Thymus (tissue), 11 donors: Measurements from ENCODE around the gene LCP2. TPM values are rescaled to one million over a fixed set of nuclear protein-coding genes. Genes with fewer than 3 reads are reported as not detected.

Source experiments
- DNase-seq, 9 donors: peaks; one replicate each; pipeline ENCODE4 v3.0.0-alpha.2; 2013; ENCODE audit warnings: low spot score in 9 of 9, low read depth in 6 of 9, missing footprints in 1 of 9
- H3K27ac ChIP-seq, 2 donors: one replicate each; pipeline ENCODE4 v1.5.1; 2013; ENCODE audit warnings: control low read depth in 1 of 2, low read depth in 1 of 2, low read length in 1 of 2, mild to moderate bottlenecking in 1 of 2, moderate library complexity in 1 of 2
- H3K27me3 ChIP-seq, 2 donors: one replicate each; pipeline ENCODE4 v1.5.1; 2013; ENCODE audit warnings: low read length in 1 of 2; ENCODE audit not compliant: control insufficient read depth in 2 of 2, insufficient read depth in 1 of 2
- H3K36me3 ChIP-seq, 2 donors: one replicate each; pipeline ENCODE4 v1.5.1; 2013; ENCODE audit warnings: low read length in 1 of 2, mild to moderate bottlenecking in 1 of 2, moderate library complexity in 1 of 2; ENCODE audit not compliant: control insufficient read depth in 2 of 2, insufficient read depth in 2 of 2
- H3K4me1 ChIP-seq, 2 donors: one replicate each; pipeline ENCODE4 v1.5.1; 2013; ENCODE audit warnings: low read length in 2 of 2; ENCODE audit not compliant: control insufficient read depth in 2 of 2, insufficient read depth in 2 of 2
- H3K4me3 ChIP-seq, 2 donors: one replicate each; pipeline ENCODE4 v1.5.1; 2013; ENCODE audit warnings: low read length in 2 of 2, control low read depth in 1 of 2, mild to moderate bottlenecking in 1 of 2
- H3K9me3 ChIP-seq, 2 donors: one replicate each; pipeline ENCODE4 v1.5.1; 2013; ENCODE audit warnings: low read length in 1 of 2, mild to moderate bottlenecking in 1 of 2; ENCODE audit not compliant: control insufficient read depth in 2 of 2, insufficient read depth in 1 of 2
- WGBS: extraction: QIAGEN DNeasy Blood & Tissue Kit; methylation state at CpG from one replicate; pipeline ENCODE4 v1.1.7; 2013; 5-methylcytosine and 5-hydroxymethylcytosine counted together
- polyA plus RNA-seq: library from polyadenylated mRNA; stranded (reverse); fragments of 200-250 nt; gene quantifications from one replicate; pipeline ENCODE4 v1.2.3, GENCODE V29; 2013
- total RNA-seq: library from RNA; stranded (reverse); fragments of 120-200 nt; gene quantifications from one replicate; pipeline ENCODE4 v1.2.4, GENCODE V29; 2013
- donor health status: healthy.

The LCP2 gene
- total and polyA plus RNA-seq, 2 donors, result 73.7 to 131 TPM

- Histone ChIP-seq H3K27ac (peak overlapping the region; percentile 96 to 98), H3K27me3 (no peaks in the 10 kb centered on the region), H3K4me3 (peak overlapping the region; percentile 80 to 95), H3K9me3 (no peaks in the 10 kb centered on the region), H3K36me3 (peaks cover 23 to 36% of the 10 kb centered on the region in 2 donors), H3K4me1 (peaks cover 33 to 67% of the 10 kb centered on the region in 2 donors)
- WGBS, result 6% methylated on average over 13 of the region's 13 CpGs
- no peak for DNase-seq
Observed at GRCh38 chr5:170296036-170296934, 1.3 kb downstream of the LCP2 start.

- no peak for DNase-seq
- peak overlapping the region; percentile 80 to 95 for H3K4me3 ChIP-seq
- H3K27me3 ChIP-seq, result no peaks in the 10 kb centered on the region
- peaks cover 38 to 51% of the 10 kb centered on the region in 2 donors for H3K36me3 ChIP-seq
- H3K4me1 ChIP-seq, result peaks cover 31 to 64% of the 10 kb centered on the region in 2 donors
- no peaks in the 10 kb centered on the region for H3K9me3 ChIP-seq
- peak overlapping the region; percentile 96 to 98 for H3K27ac ChIP-seq
Observed at GRCh38 chr5:170294556-170294955, 3.0 kb downstream of the LCP2 start.

- Histone ChIP-seq H3K27ac (peak overlapping the region; percentile 56 to 96), H3K4me3 (peak overlapping the region; percentile 80 to 95), H3K4me1 (peaks cover 26 to 63% of the 10 kb centered on the region in 2 donors), H3K27me3 (no peaks in the 10 kb centered on the region), H3K36me3 (peaks cover 41 to 55% of the 10 kb centered on the region in 2 donors), H3K9me3 (no peaks in the 10 kb centered on the region)
- 69% methylated on average over 3 of the region's 3 CpGs for WGBS
- no peak for DNase-seq
Observed at GRCh38 chr5:170294057-170294456, 3.5 kb downstream of the LCP2 start.

- 17% methylated on average over 6 of the region's 6 CpGs for WGBS
- peak overlapping the region; percentile 80 to 95 for H3K4me3 ChIP-seq
- H3K4me1 ChIP-seq, result peaks cover 29 to 65% of the 10 kb centered on the region in 2 donors
- H3K27me3 ChIP-seq, result no peaks in the 10 kb centered on the region
- peak in 1 of 9 donors; percentile 61 for DNase-seq
- H3K36me3 ChIP-seq, result peaks cover 49 to 63% of the 10 kb centered on the region in 2 donors
- H3K9me3 ChIP-seq, result no peaks in the 10 kb centered on the region
- H3K27ac ChIP-seq, result peak overlapping the region; percentile 63 to 75
Observed at GRCh38 chr5:170293273-170293672, 4.3 kb downstream of the LCP2 start.

GRCh38 chr5:170292179-170293104 lies 5.1 kb downstream of the LCP2 start:
- H3K4me3 ChIP-seq, result peak overlapping the region; percentile 80 to 95
- DNase-seq, result no peak
- H3K4me1 ChIP-seq, result peaks cover 34 to 68% of the 10 kb centered on the region in 2 donors
- peak overlapping the region; percentile 8 to 63 for H3K27ac ChIP-seq
- no peaks in the 10 kb centered on the region for H3K27me3 ChIP-seq
- peaks cover 57 to 71% of the 10 kb centered on the region in 2 donors for H3K36me3 ChIP-seq
- H3K9me3 ChIP-seq, result no peaks in the 10 kb centered on the region
- 95% methylated on average over 4 of the region's 4 CpGs for WGBS

GRCh38 chr5:170290498-170290897 lies 7.1 kb downstream of the LCP2 start:
- Histone ChIP-seq H3K27ac (peak overlapping the region in 1 of 2 donors; percentile 64), H3K4me3 (no peak overlapping the region), H3K36me3 (peaks cover 75 to 90% of the 10 kb centered on the region in 2 donors), H3K4me1 (peaks cover 36 to 85% of the 10 kb centered on the region in 2 donors), H3K9me3 (no peaks in the 10 kb centered on the region), H3K27me3 (no peaks in the 10 kb centered on the region)
- WGBS, result 90% methylated on average over 3 of the region's 3 CpGs
- DNase-seq, result no peak

- no peak overlapping the region for H3K4me3 ChIP-seq
- H3K9me3 ChIP-seq, result no peaks in the 10 kb centered on the region
- DNase-seq, result no peak
- peak overlapping the region in 1 of 2 donors; percentile 2 for H3K27ac ChIP-seq
- H3K4me1 ChIP-seq, result peaks cover 36 to 79% of the 10 kb centered on the region in 2 donors
- no peaks in the 10 kb centered on the region for H3K27me3 ChIP-seq
- 64% methylated on average over 4 of the region's 4 CpGs for WGBS
- peaks cover 69 to 88% of the 10 kb centered on the region in 2 donors for H3K36me3 ChIP-seq
Observed at GRCh38 chr5:170289764-170290163, 7.8 kb downstream of the LCP2 start.

- no peaks in the 10 kb centered on the region for H3K9me3 ChIP-seq
- DNase-seq, result no peak
- no peaks in the 10 kb centered on the region for H3K27me3 ChIP-seq
- H3K36me3 ChIP-seq, result peaks cover 69 to 85% of the 10 kb centered on the region in 2 donors
- peaks cover 32 to 74% of the 10 kb centered on the region in 2 donors for H3K4me1 ChIP-seq
- H3K4me3 ChIP-seq, result no peak overlapping the region
- peak overlapping the region; percentile 65 to 71 for H3K27ac ChIP-seq
- 98% methylated on average over 3 of the region's 3 CpGs for WGBS
Observed at GRCh38 chr5:170289121-170289520, 8.5 kb downstream of the LCP2 start.
